Panc1 (cell line): ENCODE results near the gene CDC42BPA. TPM values are rescaled to one million over a fixed set of nuclear protein-coding genes. Genes with fewer than 3 reads are reported as not detected.

Experiments
- ATAC-seq: fragments of 200-7000 bp; cut with Tn5 transposase; 2 replicates; pipeline ENCODE4 v1.9.1; 2020; ENCODE audit warnings: mild to moderate bottlenecking, moderate library complexity
- BruUV-seq: library from RNA; stranded (reverse); fragments of 400-500 nt; replicated peaks from 2 replicates; lab custom pipeline; 2021; lab: Mats Ljungman, UMichigan
- CTCF ChIA-PET: fragments of 300-600 bp; sonication (Branson Sonifier 250); formaldehyde crosslinking; loops from one replicate; lab custom pipeline; 2022; ENCODE audit warnings: antibody characterized with exemption; lab: Charles Lee
- POLR2A ChIA-PET: fragments of 300-600 bp; sonication (Branson Sonifier 250); formaldehyde crosslinking; loops from one replicate; lab custom pipeline; 2022; ENCODE audit warnings: antibody characterized with exemption; lab: Charles Lee
- DNase-seq: peaks from one replicate; pipeline ENCODE4 v3.0.0-alpha.2; 2010; ENCODE audit warnings: low read depth, low spot score
- H3K27ac ChIP-seq: 2 replicates; pipeline ENCODE4 v1.5.1; 2011; ENCODE audit warnings: mild to moderate bottlenecking, low read length, inconsistent platforms
- H3K27me3 ChIP-seq: fragments of 200-500 bp; sonication (Bioruptor generic); 2 replicates; pipeline ENCODE4 v1.6.0; 2014; ENCODE audit warnings: low read length, inconsistent platforms; ENCODE audit not compliant: control insufficient read depth, insufficient read depth
- H3K36me3 ChIP-seq: fragments of 200-500 bp; sonication (Bioruptor generic); 2 replicates; pipeline ENCODE4 v1.5.1; 2014; ENCODE audit warnings: inconsistent platforms, mild to moderate bottlenecking, low read length, moderate library complexity; ENCODE audit not compliant: control insufficient read depth, insufficient read depth
- H3K4me1 ChIP-seq: 2 replicates; pipeline ENCODE4 v1.5.1; 2011; ENCODE audit warnings: inconsistent platforms, mild to moderate bottlenecking, low read length, moderate library complexity; ENCODE audit not compliant: control insufficient read depth, insufficient read depth
- H3K4me3 ChIP-seq, 2 experiments: 2 replicates each; pipeline ENCODE4 v1.5.1; 2011 to 2012; ENCODE audit warnings: low read depth in 2 of 2, low read length in 2 of 2, mild to moderate bottlenecking in 2 of 2, inconsistent platforms in 1 of 2, moderate library complexity in 1 of 2
- H3K9me3 ChIP-seq: fragments of 200-500 bp; sonication (Bioruptor generic); 2 replicates; pipeline ENCODE4 v1.5.1; 2014; ENCODE audit warnings: low read depth, mild to moderate bottlenecking, inconsistent platforms, low read length, moderate library complexity; ENCODE audit not compliant: control insufficient read depth, insufficient read depth
- CTCF ChIP-seq: fragments of 450-650 bp; IDR thresholded peaks from 2 replicates; pipeline ENCODE4 v1.5.1; 2017; ENCODE audit warnings: mild to moderate bottlenecking
- POLR2AphosphoS5 ChIP-seq: IDR thresholded peaks from 2 replicates; pipeline ENCODE4 v1.6.1; 2012; ENCODE audit warnings: mild to moderate bottlenecking, low read depth, low read length, moderate library complexity
- REST ChIP-seq, 2 experiments: IDR thresholded peaks; 2 replicates each; pipeline ENCODE4 v1.6.1; 2011 to 2012; ENCODE audit warnings: low read depth in 2 of 2, control low read depth in 1 of 2, low read length in 1 of 2, mild to moderate bottlenecking in 1 of 2, moderate library complexity in 1 of 2; ENCODE audit not compliant: insufficient read depth in 1 of 2
- SIN3A ChIP-seq: IDR thresholded peaks from 2 replicates; pipeline ENCODE4 v1.6.1; 2012; ENCODE audit warnings: low read depth, mild to moderate bottlenecking, low read length, moderate library complexity, borderline replicate concordance; ENCODE audit not compliant: insufficient read depth
- TCF7L2 ChIP-seq: IDR thresholded peaks from 2 replicates; pipeline ENCODE4 v1.6.1; 2011; ENCODE audit warnings: mild to moderate bottlenecking, low read depth, low read length, inconsistent platforms
- in situ Hi-C: cut with HindIII; loops from 2 replicates; pipeline ENCODE4 v1.10.0; 2016; ENCODE audit warnings: low sequenced_read_pairs, low pct_unique_long_range_greater_than_20kb
- intact Hi-C: fragments of 100-400 bp; cut with micrococcal nuclease; formaldehyde crosslinking; loops from one replicate; pipeline ENCODE4 v1.10.0; 2022; ENCODE audit not compliant: unreplicated experiment
- total RNA-seq: library from RNA; stranded (reverse); gene quantifications from one replicate; pipeline ENCODE4 v1.2.1, GENCODE V29; 2021; ENCODE audit not compliant: unreplicated experiment

Gene CDC42BPA
- total RNA-seq, 1 experiment from 2014 or later = 32.8 TPM

GRCh38 chr1:227059076-227059475 is 259.2 kb downstream of the CDC42BPA start:
- Histone ChIP-seq H3K36me3 (no peaks in the 10 kb centered on the region; the same call in 1 of the 2 replicates), H3K9me3 (no peaks in the 10 kb centered on the region), H3K27me3 (no peaks in the 10 kb centered on the region), H3K27ac (no peak overlapping the region), H3K4me1 (no peaks in the 10 kb centered on the region), H3K4me3 (no peak overlapping the region)
- ATAC-seq (no peak), DNase-seq (no peak)
- ChIA-PET POLR2A (no interaction called here), CTCF (no interaction called here)
- in situ Hi-C loops = no loop called here
- BruUV-seq = no TSS peak
- no peak for TF ChIP-seq TCF7L2
- intact Hi-C loops = no loop called here

GRCh38 chr1:227058321-227058751 is 260.0 kb downstream of the CDC42BPA start:
- in situ Hi-C loops (no loop called here), intact Hi-C loops (no loop called here)
- Histone ChIP-seq H3K27me3 (no peaks in the 10 kb centered on the region), H3K4me3 (no peak overlapping the region), H3K9me3 (no peaks in the 10 kb centered on the region), H3K4me1 (no peaks in the 10 kb centered on the region), H3K36me3 (no peaks in the 10 kb centered on the region; the same call in 1 of the 2 replicates), H3K27ac (no peak overlapping the region)
- no TSS peak for BruUV-seq
- no peak for DNase-seq
- no peak for ATAC-seq
- ChIA-PET CTCF (no interaction called here), POLR2A (no interaction called here)
- TF ChIP-seq SIN3A = no peak
- TF ChIP-seq POLR2AphosphoS5 = no peak
- no peak for TF ChIP-seq CTCF
- TF ChIP-seq TCF7L2 = no peak
- TF ChIP-seq REST (IDR thresholded peaks at IDR 0.05; ENCODE audit: insufficient read depth in 1 of 2, low read depth in 2 of 2, low read length in 1 of 2) = no peak

- POLR2A ChIA-PET = no interaction called here
- DNase-seq (no peak), ATAC-seq (no peak)
- in situ Hi-C loops = no loop called here
- Histone ChIP-seq H3K9me3 (no peaks in the 10 kb centered on the region), H3K4me3 (no peak overlapping the region), H3K27me3 (no peaks in the 10 kb centered on the region), H3K36me3 (peaks cover 2% of the 10 kb centered on the region), H3K4me1 (no peaks in the 10 kb centered on the region), H3K27ac (no peak overlapping the region)
- no TSS peak for BruUV-seq
- intact Hi-C loops = no loop called here
- CTCF ChIA-PET = no interaction called here
- TF ChIP-seq SIN3A (no peak), REST (IDR thresholded peaks at IDR 0.05; ENCODE audit: insufficient read depth in 1 of 2, low read depth in 2 of 2, low read length in 1 of 2) (no peak), POLR2AphosphoS5 (no peak), CTCF (no peak), TCF7L2 (no peak)
These were observed 269.0 kb downstream of the CDC42BPA start for GRCh38 chr1:227049253-227049652.
